SW480 (cell line): Measurements from ENCODE around the gene PRKCD.

Source experiments
- DNase-seq: peaks from one replicate; pipeline ENCODE4 v3.0.0-alpha.2; 2016; ENCODE audit warnings: low spot score

PRKCD gene

DNA sequence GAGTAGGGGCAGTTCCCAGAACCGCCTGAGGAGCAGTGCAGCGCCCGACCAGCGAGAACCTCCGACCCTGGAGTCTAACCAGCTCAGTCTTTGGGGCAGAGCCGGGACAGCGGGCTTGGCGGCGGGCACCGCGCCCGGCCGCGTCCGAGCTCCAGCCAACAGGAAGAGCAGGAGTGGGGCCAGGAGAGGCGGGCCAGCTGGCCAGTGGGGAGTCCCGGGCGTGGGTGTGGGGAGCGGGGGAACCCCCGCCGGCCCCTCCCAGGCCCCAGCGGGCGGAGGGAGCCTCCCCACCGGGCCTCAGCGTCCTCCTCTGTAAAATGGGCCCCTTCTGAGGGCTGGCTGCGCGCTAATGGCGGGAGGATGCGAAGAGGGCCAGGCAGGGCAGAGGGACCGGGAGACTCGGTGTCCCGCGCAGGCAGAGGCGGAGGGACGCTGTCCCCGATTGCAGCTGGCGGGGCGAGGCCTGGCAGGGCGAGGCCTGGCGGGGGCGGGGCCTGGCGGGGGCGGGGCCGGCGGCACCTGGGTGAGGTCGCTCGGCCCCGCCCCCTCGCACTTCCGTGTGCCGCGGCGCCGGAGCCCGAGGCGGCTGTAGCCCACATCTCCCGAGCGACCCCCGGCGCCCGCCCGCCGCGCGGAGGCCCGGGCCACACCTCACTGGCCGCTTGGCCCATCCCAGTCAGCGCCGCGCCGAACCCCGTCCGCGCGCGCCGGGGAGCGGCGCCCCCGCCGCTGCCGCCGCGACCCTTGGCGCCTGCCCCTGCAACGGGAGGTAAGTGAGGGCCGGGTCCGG lies at the start of gene PRKCD:
Gene PRKCD, plus strand, starts transcription at position 550 of the 790 bp plus-strand sequence. CDS start 17,214 bp downstream, outside the sequence.
- peak; percentile 81 for DNase-seq

DNA sequence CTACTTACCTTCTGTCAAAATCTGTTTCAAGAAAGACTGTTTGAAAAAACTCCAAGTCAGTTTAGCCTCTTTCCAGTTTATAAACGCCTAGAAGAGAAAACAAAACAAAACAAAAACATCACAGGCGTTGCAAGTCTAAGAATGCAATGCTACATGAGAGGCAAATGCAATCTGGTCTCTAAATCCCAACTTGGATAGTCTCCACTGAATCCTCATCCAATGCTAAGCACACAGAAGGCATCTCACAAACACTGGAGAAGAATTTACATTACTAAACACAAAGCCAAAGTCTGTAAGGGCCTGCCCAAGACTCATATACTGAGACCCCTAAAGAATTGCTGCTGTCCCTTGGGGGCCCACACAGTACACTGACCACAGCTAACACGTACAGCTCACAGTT lies 49.2 kb upstream of the PRKCD start:
- DNase-seq = no peak

- DNase-seq = no peak
These were observed 47.6 kb upstream of the PRKCD start for GRCh38 chr3:53113293-53114010.

DNA sequence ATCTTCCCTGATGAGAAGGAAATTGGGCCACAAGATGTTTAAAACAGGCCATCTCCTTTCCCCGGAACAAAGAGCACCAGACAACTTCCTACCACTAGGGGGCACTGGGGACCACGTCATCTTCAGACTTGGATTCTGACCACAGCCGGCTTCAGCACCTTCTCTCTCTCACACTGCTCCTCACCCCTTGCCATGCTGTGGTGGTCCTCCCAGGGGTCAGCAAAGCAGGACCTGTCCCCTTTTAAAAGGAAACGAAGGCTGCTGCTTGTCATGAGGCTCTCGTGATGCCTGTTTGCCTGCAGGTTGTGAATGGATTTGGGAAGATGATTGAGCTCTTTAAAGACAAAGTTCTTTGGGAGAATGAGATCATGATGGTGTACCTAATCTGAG lies 47.0 kb upstream of the PRKCD start:
- DNase-seq = peak; percentile 61

DNA sequence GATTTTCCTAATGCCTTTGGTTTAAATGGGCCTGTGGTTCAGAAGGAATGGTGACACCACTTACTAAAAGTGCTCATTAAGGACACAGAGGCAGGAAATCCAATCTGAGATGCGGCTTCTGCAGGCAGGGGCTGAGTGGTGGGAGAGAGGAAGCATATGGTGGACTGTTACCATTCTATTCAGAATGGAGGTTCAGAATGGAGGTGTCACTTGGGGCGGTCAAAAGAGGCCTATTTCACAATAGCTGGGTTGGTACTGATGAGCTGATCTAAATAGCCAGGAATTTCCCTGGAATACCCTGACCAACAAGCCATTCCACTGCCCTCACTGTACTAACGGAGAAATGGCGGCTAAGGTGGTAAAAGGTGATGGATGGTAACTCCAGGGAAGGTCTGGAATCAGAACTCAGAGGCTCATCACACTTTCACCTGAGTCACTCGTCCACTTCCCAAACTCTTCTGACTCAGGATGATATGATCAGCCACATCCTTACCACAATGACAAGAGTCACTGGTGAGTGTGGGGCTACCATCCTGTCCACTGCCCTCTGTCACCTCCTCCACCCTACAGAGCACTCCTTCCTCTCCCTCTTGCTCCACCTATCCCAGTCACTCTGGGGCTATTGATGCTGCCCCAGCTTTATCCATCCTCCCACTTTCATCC lies 46.5 kb upstream of the PRKCD start:
- DNase-seq = peak; percentile 49

- no peak for DNase-seq
These were observed 44.1 kb upstream of the PRKCD start for GRCh38 chr3:53116956-53117355.

DNA sequence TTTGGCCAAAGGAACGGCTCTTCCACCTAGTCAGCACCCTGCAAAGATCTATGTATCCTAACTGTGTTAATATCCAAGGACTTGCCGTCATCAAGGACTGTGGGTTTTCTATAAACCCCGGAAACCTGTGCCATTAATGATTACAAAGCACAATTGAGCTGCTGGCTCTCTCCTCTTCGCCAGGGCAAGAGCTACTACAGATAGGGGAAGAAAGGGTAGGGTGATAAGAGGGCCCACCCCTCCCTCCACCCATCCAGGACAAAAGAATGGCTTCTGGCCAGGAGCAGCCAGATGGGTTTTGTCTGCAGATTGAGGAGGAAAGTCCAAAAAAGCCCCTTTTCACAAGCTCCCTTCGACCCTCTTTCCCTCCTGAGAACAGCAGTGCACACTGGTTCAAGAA lies 40.7 kb upstream of the PRKCD start:
- DNase-seq = no peak

DNA sequence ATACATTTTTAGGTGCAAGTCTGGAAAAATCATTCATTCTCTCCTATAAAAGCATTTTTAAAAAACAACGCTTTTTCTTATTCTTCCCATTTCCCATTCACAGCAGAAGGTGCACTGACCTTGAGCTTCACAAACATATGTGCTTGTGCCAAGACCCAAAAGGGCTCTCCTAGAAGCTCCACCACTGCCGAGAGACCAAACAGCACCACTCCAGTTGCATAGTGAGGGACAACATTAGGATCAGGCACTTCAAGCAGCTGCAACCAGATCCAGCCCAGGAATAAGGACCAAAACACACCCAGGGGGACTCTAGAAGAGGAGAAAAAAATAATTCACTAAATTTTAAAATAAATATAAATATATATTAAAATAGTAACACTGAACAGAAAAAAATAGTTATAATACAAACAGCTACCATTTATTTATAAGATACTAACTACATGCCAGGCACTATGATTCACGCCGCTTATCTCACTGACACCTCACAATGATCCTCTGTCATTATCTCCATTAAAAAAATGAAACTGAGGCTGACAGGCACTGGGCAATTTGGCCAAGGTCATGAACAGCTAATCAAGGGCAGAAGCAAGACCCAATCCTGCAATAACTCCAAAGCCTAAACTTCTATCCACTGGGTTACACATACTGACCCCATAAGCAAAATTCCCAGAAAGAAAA lies 38.6 kb upstream of the PRKCD start:
- DNase-seq = no peak

DNA sequence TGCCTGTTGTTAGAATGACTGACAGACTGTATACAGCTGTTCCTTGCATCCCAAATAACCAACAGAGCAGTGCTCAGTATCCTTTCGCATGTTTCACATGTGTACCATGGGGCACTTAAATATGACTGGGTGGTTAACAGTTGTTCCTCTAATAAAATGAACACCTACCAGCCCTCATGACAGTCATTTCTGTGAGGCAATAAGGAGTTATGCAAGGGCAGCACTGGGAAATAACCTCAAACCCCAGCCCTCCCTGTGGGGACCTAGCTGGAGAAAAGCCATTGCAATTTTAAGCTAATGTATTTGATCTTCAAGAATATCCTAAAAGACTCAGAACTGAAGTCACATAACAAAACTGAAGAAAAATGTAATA lies 38.1 kb upstream of the PRKCD start:
- no peak for DNase-seq

DNA sequence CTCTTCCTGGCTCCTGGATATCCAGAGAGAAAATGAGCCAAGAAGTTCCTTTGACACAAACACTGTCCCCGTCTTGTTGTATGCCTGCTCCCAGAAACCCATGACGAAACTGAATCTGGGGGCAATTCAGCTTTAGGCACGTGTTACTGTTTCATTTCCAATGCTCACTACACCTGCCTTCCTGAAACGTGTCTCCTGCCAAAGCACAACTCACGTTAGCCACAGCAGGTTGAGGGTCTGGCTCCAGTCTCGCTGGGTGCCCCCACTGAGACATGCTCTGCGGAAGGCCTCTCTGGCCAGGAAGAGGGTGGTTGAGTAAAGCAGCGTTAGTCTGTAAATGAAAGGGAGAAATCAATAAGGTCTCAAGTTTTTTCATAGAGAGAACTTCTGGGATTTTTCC lies 37.5 kb upstream of the PRKCD start:
- no peak for DNase-seq

DNA sequence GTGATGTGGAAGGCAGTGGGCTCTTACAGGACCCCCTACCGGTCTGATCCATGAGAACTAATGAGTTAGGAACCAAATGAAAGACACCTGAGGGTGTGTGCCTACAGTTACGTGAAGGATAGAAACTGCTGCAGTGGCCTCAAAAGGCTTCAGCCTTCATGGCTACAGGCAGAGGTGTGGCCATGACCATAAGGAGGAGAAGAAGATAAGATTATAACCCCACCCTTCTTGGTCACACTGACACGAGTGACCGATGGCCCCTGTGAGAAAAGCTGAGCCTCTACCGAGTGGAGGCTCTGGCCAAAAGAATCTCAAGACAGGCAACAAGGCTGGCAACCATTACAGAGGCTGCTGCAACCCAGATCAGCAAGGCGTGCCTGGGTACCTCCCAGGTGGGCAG lies 37.1 kb upstream of the PRKCD start:
- DNase-seq = no peak

GRCh38 chr3:53126601-53127000 lies 34.4 kb upstream of the PRKCD start:
- DNase-seq = no peak

DNA sequence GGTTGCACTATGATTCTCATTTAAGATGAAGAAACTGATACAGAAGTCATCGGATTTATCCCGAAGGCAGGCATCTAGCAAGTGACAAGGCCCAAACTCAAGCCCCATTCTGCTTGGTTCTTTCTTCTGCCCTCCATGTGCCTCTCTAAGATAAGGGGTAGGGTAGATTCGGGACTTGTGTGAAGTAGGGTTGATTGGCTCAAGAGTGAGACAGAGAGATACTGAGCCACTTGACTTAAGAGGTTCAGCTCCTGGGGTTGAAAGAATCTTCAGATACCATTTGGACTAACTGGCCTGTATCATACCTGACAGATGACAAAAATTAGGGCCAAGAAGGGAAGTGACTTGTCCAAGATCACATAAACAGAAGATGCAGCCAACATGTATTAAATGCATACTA lies 31.7 kb upstream of the PRKCD start:
- DNase-seq = no peak

GRCh38 chr3:53130179-53131061 lies 30.6 kb upstream of the PRKCD start, which contains the start of gene RFT1:
RFT1 (minus strand) TSS chr3:53130435; CDS start chr3:53130400, 35 bp downstream.
- peak; percentile 94 for DNase-seq

DNA sequence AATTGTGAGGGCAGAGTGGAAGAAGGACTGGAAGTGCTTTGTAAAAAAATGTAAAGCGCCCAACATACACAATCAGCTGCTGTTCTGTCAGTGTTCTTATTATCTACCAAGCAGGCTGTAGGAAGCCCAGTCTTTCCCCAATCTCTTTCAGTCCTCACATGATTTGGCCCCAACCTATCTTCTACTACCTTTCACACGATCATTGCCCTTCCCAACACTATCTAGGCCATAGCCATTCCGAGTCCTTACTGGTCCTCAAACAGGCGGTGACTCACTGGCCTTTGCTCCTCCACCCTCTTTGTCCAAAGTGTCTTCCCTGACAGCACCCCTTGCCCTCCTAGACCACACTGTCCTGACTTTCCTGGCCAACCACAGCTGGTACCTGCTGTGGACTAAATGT lies 29.9 kb upstream of the PRKCD start:
- DNase-seq = no peak

DNA sequence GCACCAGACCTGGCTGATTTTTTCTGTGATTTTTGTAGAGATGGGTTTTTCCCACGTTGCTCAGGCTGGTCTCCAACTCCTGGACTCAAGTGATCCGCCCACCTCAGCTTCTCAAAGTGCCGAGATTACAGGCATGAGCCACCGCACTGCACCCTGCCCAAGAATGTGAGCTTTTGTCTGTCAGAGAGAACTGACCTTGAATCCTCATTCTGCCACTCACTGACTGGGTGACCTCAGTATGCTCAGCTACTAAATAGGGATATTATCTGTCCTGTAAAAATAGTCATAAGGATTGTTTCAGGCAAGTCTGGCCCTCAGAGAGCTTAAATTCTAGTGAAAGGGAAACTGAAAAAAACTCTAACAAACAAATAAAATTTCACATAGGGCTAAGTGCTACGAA lies 28.7 kb upstream of the PRKCD start:
- no peak for DNase-seq

DNA sequence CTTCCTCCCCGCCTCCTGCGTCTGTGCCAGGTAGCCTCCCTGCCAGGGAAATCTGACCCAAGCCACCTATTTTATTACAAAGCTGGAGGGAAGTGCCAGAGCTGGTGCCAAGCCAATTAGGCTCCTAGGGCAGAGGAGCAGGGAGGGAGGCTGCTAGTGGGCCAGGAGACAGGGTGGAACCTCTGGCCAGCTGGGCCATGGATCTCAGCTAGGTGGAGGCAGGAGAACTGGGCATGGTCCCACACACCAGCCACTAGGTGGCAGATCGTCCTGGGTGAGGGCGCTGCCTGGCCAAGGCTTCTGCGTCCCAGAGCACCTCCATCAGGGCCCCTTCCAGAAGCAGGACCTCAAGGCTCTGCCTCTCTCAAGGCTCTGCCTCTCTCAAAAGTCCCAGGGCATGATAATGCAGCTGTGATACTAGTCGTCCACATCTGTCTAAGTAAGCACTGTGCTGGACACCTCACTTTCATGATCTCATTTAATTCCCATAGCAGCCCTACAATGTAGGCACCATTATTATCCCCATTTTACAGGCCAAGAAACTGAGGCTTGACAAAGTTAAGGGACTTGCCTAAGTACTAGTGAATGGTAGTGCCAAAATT lies 26.3 kb upstream of the PRKCD start:
- DNase-seq = peak; percentile 74

DNA sequence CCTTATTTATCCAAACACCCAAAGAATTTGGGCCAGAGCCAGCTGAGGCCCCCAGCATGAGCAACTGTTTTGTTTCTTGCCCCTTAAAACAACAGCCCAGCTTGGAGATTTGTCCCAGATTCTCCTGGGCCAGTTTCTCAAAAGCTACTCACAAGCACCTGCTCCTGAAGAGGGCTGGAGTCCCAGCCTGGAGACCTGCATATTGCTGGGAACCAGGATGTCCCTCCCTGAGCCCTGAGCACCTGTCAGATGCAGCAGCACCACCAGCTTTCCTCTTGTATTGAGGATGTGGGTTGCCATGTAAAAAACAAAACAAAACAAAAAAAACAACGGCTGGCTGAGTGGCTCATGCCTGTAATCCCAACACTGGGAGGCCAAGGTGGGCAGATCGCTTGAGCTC lies 23.8 kb upstream of the PRKCD start:
- DNase-seq = no peak

DNA sequence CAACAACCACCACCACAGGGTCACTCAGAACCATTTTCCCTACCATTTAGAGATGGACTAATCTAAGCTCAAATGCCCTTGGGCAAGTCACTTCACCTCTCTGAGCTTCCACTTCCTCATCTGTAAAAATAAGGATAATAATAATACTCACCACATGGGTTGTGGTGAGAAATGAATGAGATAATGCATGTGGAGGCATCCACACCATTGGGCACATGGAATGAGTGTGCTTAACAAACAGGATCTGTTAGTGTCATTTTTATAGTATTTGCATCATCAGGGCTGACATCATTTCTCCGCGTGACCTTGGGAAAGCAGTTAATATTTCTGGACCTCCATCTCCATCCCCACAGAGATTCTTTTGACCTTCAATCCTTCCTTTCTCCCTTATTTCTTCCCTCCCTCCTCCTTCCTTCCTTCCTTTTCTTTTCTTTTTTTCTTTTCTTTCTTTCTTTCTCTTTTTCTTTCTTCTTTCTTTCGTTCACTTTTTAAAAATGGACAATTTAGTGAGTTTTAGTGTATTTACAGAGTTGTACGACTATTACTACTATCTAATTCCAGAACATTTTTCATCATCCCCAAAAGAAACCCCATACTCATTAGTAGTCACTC lies 23.1 kb upstream of the PRKCD start:
- no peak for DNase-seq
